Right renal cortex interstitium (tissue), 3 donors: ENCODE data around the gene TMEM132D. TPM values are rescaled to one million over a fixed set of nuclear protein-coding genes. Genes with fewer than 3 reads are reported as not detected.

Source experiments
- DNase-seq, 3 donors: peaks; one replicate each; pipeline ENCODE4 v3.0.0-alpha.2; 2013; ENCODE audit warnings: low read depth in 3 of 3, low spot score in 2 of 3
- polyA plus RNA-seq, 3 donors: library from polyadenylated mRNA; unstranded; fragments of 120-200 nt; gene quantifications; one replicate each; pipeline ENCODE4 v1.2.1, GENCODE V29; 2013; ENCODE audit not compliant: insufficient read length in 3 of 3

The TMEM132D gene
- polyA plus RNA-seq, 3 donors: 1.1 to 2.6 (median 1.7) TPM

DNA sequence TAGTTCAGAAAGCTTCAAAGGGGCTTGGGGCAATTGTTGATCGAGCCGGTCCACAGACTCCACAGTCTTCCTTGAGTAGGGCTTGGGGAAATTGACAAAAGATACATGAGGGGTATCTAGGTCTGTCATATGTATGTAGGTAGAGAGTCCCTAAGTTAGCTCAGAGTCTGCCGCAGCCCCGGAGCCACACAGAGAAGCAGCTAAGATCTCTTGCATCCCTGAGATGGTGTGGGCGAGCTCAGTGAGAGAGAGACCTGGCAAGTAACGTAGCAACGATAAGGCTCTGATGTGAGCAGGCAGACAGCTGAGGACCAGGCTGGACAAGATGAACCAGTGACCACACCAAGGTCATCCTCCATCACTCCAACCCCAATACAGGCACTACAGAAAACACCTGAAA lies 297.6 kb downstream of the TMEM132D start:
- no peak for DNase-seq

DNA sequence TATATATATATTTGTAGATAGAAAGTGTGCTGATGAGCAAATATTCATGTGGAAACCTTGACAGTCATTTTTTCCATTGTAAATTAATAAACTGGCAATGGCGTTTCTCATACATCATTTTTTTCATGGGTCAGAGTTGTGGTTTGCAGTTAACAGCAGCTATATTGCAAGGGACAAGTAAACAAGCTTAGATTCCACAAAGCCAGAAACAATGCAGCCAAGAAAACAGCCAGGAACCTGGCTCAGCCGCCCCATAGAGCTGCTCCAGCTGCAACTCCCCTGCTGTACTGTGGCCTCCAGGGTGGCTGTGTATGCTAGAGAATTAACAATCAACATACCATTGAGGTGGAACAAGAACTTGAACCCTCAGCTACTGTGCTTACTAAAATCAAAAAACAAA lies 298.2 kb downstream of the TMEM132D start:
- no peak for DNase-seq

DNA sequence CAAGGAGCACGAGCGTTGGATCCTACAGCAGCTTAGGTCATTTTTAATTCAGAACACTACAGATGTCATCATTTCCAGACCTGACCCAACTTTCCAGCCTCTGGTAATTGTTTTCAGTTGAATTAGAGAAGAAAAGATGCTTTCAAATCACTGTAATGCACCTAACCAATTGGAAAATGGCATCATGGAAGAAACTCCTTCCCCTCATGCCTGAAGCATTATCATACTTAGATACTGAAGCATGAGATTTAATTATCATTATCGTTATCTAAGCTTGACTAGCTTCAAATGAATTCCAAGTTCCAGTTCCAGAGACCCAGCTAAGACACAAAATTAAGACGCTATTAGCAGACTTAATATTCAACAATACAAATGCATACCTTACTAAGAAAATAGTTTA lies 299.3 kb downstream of the TMEM132D start:
- no peak for DNase-seq

DNA sequence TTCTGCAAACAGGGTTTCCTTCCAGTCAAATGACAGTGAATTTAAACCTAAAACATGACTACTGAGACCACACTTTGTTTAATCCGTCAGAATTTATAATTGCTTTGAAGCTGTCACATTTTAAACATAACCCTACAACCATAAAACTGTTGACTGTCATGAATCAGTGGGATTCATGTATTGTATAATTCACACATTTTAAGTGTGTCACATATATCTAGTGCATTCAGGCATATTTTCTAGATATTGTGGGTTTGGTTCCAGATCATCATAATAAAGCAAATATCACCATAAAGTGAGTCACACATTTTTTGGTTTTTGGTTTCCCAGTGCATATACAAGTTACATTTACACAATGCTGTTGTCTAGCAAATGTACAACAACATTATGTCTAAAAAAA lies 304.4 kb downstream of the TMEM132D start:
- no peak for DNase-seq

DNA sequence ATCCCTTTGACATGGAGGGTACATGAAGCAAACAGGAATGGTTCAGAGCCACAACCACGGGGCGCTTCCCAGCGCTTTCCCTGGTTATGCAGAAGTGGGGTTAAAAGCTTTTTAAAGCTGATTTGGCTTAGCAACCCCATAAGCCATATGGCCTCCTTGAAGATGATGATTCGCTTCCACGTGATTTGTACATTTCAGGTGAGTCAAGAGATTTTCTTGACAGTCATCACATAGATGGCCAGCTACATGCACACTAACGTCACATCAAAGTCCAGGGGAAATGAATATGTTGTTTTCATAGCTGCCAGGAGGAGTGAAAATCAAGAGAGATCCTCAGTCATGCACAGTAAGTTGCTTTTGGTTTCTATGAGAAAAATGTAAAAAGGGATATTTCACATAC lies 309.7 kb downstream of the TMEM132D start:
- no peak for DNase-seq

DNA sequence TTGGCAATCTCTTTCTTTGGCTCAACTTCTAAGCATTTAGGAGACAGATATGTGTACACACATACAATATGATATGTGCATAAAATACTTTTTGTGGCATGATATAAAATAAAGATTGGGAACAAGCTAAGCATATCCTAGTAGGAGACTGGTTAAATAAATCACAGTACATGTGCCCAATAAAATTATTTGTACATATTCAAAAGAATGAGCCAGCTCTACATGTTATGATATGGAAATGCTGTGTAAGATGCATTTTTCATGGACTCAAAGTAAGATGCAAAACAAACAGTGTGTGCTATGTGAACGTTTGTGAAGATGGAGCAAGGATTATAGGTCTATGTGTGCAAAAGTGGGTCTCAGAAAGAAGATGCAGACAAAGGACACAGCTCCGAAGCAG lies 311.4 kb downstream of the TMEM132D start:
- no peak for DNase-seq

DNA sequence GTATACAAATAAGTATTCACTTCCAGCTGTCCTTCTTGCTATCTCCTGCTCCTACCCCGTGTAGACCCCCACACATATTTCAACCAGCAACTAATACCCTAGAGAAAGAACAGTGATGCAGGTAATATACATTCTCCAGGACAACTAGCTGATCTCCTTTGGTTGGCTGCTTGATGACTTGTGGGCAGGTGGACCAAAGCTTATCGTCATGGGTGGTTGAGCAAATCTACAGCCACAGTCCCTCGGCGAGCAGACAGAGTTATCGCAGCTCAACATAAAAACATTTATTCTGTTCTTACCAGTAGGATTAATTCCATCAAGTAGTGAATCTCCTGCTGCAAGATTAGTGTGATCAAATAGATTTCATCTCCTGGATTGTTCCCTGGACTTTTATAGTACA lies 314.3 kb downstream of the TMEM132D start:
- DNase-seq: no peak

DNA sequence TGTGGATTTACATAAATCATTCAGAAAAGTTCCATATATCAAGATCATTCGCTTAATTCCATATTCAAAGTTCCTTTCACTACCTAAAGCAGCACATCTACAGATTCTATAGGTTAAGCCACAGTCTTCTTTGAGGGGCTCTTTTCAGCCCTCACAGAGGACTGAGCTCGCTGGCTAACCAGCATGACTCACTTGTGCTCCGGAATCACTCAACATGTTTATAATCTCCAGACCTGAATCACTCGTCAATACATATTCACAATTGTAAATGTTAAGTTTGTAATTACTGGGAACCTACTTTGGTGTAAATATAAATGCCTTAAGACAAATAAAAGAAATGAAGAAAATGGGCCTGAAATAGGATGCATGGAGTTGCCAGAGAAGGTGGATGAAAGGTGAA lies 315.7 kb downstream of the TMEM132D start:
- DNase-seq: no peak

DNA sequence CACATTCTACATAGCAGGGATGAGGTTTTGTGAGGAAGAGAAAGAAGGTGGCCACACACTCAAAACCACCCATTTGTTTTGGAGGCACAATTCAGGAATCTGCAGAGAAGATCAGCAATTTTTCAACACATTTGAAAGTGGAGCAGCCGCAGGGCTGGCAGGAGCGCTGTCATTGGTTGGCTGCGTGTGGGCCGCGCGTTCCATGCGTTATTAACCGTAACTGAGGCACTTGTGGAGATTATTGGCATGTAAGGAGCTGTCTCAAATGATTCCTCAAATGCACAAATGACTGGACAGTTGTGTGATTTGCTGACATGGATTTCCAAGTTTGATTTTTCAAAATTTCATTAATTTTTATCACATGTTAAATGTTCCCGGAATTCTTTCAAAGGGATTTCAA lies 318.5 kb downstream of the TMEM132D start:
- no peak for DNase-seq

DNA sequence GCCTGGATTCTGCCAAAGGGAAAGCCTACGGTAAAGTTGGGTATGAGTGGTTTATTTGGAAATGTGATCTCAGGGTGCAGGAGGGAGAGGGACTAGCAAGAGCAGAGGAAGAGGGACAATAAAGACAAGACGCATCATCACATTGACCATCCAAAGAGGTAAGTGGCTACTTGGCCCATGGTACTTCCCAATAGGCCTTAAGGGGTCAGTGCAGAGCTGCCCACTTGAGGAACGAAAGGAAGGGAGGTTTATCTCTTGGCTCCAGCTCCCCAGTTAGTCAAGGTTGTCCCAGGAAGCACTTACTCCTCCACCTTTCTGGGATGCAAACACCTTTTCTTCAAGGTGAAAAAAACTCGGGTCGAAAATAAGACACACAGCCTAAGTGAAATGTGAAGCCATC lies 323.9 kb downstream of the TMEM132D start:
- no peak for DNase-seq

DNA sequence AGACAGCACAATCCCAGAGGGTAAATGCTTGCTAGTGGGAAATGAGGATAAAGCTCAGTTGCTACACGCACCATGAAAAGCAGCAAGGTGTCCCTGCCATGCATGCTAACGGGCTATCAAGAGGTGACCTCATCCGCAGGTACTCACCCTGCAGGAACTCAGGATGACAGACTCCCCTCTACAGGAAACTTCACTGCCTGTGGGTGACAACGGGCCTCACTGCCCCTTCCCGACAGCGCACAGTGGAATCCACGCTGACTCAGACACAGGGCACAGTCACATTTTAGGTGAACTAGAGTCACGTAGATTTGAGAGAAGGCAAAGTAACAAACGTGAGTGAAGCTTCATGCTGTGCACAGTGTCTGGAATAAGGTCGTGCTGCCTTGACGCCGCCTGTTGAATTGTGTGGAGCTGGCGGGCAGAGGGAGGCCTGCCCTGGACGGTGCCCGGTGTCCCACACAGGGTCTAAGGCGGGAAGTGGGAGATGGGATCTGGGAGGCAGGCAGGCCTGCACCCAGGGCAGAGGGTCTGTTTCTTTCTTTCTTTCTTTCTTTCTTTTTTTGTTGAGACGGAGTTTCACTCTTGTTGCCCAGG lies 331.8 kb downstream of the TMEM132D start:
- DNase-seq: no peak

DNA sequence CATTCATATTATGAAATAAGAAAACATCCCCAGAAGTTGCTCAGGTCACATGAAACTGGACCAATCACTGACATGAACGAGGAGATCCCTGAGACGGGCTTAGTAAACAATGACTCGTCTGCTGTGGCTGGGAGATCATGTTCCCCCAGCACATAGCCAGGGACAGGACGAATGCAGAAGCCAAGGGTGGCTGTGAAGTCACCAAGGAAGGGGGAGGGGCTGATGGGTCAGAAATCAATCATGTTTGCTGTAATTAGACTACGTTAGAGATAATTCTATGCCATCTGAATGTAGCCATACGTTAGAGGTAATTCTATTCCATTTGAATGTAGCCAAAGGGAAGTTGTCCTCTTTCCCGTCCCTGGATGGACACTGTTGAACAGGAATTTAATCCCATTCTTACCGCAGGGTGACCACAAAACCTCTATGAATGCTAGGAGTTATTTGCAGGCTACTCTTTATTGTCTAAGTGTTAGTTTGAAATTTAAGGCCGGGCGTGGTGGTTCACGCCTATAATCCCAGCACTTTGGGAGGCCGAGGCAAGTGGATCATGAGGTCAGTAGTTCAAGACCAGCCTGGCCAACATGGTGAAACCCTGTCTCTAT lies 332.9 kb downstream of the TMEM132D start:
- DNase-seq: no peak

DNA sequence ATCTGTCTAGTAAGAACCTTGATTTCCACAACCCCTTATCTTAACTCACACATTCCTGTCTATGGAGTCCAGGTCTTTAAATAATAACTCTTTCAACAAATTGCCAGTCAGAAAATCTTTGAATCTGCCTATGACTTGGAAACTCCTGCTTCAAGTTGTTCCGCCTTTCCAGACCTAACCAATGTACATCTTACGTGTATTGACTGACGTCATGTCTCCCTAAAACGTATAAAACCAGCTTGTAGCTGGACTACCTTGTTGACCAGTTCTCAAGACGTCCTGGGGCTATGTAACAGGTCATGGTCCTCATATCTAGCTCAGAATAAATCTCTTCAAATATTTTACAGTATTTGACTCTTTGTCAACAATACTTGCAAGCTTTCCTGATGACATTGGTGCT lies 337.0 kb downstream of the TMEM132D start:
- no peak for DNase-seq

DNA sequence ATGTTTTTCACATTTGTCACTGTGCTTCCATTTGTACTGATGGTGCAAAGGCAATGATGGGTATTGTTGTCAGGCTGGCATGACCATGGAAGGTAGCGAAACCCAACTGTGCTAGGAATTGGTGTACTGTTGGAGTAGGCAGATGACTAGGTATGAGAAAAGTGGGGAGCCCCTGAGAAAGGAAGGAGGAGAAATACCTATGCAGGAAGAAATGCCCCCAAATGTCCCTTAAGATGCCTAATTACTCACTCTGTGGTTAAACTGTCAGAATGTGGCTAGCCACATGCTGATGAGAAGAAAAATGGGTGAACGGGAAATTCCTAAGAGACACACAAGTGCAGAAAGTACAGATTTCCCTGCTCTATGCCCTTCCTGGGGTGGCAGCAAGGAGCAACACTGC lies 339.1 kb downstream of the TMEM132D start:
- DNase-seq: no peak

DNA sequence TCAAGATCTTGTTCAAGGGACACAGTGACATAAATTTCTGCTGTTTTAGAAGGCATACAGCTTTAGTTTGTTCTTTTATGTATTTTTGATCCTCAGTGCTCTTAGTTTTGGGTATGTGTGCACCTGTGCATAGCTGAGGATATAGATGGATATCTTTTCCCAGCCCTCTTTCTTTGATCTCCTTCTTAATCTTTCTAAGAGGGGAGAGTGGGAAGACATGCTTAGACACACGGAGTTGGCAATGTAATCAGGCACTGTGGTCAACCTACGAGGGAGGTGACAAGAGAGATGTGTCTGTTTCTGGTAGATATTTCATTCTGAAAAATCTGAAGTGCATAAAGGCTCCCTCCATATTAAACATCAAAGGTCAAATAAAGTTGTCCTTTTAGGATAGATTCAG lies 340.6 kb downstream of the TMEM132D start:
- DNase-seq: no peak

DNA sequence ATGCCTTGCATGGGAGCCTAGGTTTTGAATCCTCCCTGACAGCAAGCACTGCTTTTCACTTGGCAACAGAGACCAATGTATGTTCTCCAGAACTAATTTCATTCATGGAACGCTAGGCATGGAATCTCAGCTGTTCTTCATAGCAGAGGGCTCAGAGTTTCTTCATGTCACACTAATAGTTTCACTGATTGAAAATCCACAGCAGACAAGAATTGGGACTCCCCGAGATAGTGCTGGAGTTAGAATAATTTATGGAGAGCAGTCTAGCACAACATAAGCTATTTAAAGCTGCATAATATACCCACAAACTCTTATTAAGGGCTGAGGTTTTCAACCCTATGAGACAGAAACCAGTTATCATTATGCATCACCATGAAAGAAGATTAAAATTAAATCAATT lies 342.5 kb downstream of the TMEM132D start:
- no peak for DNase-seq

DNA sequence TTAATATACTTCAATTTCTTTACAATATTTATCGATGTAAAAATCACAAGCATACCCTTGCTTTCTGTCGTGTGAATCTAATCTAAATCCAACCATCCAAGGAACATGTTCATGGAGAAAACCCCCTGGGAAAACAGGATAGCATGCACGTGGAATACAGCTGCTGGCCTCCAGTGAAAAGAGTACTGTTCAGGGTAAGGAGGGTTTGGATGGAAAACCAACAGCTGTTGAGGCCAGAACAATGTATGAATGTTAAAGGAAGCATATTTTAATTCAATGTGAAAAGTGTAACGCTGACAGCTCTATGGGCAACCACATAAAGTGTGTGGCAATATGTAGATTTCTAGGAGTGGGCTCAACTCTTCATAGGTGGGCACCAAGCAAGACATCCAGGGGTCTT lies 344.0 kb downstream of the TMEM132D start:
- no peak for DNase-seq

DNA sequence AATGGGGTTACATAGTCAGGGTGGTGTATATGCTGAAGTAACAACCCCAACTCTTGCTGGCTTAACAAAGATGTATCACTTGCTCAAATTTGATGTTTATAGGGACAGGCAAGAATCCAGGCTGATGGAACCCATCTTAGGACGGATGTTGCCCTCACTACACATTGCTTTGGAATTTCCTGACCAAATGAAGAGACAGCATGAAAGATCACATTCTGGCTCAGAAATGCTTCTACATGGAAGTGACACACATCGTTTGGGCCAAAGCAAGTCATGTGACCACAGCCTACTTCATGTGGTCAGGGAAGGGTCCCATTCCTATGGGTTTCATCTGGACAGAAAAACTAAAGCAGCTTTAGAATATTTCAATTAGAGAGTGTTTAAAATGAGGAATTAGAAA lies 345.8 kb downstream of the TMEM132D start:
- DNase-seq: no peak

DNA sequence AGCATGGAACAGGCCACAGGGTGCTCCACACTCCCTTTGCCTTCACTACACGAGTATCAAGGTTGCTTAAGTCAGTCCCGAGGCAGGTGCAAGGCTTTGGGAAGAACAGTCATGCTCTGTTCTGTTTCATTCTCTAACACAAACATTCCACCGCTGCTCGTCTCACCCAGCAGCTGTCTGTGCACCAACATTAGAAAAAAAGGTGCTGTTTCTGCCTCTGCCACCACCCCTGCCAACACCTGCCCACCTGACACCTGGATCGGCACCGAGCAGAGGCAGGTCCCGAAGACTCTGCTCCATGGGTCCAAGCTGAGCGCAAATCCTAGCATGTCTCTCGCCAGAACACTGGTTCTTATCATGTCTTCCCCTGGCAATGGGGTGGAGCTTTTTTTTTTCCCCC lies 347.7 kb downstream of the TMEM132D start:
- no peak for DNase-seq

DNA sequence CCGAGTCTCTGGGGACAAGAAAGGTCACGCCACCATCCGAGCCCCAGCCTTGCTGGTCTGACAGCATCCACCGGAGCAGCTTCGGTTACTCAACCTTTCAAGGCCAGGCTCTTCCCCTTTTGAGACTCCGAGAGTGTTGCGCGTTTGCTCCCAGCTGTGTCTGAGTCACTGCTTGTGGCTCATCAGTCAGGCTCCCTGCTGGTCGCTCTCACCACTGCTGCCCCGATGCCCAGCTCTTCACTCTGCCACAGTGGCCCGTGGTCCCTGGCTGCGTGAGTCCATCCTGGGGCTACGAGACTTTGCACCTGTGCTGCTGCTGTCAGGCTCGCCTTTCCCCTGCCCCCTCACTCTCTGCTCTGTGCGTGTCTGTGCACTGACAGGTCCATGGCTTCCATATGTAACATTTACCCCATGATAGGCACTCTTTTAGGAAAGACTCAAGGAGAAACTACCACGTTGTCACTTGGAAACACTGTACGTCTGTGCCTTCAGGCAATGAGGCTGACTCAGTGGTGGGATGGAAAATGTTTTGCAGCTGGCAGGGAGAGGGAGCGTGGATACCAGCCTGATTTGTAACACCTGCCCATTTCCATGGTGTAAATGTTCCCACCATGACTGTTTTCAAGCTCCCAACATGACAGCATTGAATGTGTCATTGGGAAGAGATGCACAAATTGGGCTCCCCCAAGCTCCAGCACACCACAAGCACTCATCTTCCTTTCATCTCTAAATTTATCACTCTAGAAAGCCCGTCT lies 350.7 kb downstream of the TMEM132D start:
- DNase-seq: no peak

DNA sequence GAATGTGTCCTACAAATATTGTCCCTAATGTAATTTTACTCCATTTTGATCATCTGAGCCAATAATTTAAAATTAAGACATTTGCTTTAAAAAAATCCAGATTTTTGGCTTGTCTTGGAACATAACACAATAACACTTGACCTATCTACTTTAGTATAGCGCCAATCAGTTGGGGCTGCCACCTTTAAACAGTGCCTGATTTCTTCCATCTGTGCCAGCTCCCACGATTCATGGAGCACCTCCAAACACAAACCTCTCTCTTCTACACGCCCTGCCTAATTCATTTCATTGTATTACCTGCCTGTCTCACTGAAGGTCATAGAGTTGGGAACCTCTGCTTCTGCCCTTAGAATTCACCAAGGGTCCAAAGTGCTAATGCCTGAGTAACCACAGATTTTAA lies 352.4 kb downstream of the TMEM132D start:
- no peak for DNase-seq

DNA sequence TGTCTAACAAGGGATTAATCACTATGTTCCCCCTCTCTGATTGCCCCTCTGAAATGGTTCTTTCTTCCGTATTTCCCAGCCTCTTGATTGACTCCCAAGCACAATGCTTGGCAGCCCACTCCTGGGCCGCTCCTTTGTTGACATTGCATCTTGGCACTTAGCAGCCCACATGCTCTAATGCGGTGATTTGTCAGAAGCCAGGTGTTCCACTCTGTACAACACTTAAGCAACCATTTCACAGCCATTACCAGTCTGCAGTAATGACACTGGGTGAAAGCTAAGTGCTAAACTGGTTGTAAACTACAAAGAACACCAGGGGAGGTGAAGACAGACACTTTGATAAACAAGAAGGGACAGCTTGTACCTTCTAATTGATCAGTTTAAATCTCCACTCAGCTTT lies 353.5 kb downstream of the TMEM132D start:
- DNase-seq: no peak
